PC-3 (cell line): ENCODE measurements around the gene HYOU1.

ENCODE experiments used
- EZH2 ChIP-seq: fragments of 300-600 bp; sonication (generic); IDR thresholded peaks from one replicate; pipeline ENCODE4 v1.6.1; 2017; ENCODE audit warnings: antibody characterized with exemption, mild to moderate bottlenecking, low read length; ENCODE audit not compliant: unreplicated experiment
- TF ChIP-seq, protein P1 (sequence below): fragments of 300-600 bp; sonication (generic); conservative IDR thresholded peaks from 2 replicates; pipeline ENCODE4 v1.5.1; 2017; ENCODE audit warnings: antibody characterized with exemption, low read depth, mild to moderate bottlenecking, low read length

DNA sequence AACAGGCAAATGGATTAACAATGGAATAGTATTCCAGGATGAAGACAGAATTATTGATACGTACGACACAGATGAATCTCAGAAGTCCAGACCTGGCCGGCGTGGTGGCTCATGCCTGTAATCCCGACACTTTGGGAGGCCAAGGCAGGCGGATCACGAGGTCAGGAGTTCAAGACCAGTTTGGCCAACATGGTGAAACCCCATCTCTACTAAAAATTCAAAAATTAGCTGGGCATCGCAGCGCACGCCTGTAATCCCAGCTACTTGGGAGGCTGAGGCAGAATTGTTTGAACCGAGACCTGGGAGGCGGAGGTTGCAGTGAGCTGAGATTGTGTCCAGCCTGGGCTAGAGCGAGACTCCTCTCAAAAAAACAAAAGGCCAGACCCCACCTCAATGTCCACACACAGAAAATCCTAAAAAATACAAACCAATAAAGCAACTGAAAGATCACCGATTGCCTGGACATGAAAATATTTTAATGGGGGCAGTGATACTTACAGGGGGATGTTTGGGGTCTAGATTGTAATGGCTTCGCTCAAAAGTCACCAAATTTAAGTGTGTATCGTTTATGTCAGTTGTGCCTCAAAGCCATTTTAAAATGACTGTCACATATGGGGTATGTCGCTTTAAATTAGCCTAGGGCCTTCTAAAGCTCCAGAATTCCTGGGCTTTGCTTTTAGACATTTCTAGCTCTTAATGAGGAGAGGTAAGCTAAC is 42.6 kb downstream of the HYOU1 start:
- TF ChIP-seq, protein P1, sequence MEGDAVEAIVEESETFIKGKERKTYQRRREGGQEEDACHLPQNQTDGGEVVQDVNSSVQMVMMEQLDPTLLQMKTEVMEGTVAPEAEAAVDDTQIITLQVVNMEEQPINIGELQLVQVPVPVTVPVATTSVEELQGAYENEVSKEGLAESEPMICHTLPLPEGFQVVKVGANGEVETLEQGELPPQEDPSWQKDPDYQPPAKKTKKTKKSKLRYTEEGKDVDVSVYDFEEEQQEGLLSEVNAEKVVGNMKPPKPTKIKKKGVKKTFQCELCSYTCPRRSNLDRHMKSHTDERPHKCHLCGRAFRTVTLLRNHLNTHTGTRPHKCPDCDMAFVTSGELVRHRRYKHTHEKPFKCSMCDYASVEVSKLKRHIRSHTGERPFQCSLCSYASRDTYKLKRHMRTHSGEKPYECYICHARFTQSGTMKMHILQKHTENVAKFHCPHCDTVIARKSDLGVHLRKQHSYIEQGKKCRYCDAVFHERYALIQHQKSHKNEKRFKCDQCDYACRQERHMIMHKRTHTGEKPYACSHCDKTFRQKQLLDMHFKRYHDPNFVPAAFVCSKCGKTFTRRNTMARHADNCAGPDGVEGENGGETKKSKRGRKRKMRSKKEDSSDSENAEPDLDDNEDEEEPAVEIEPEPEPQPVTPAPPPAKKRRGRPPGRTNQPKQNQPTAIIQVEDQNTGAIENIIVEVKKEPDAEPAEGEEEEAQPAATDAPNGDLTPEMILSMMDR, result no peak
- no peak for TF ChIP-seq EZH2
